Transverse colon (tissue), 4 donors: ENCODE data around the gene TRABD2B.

Experiments used
- EP300 ChIP-seq: sonication (generic); formaldehyde crosslinking; IDR thresholded peaks from one replicate; pipeline ENCODE4 v1.6.1; 2017; ENCODE audit warnings: antibody characterized with exemption, low read depth
- POLR2A ChIP-seq: fragments of 450-650 bp; IDR thresholded peaks from one replicate; pipeline ENCODE4 v1.6.1; 2016; ENCODE audit warnings: antibody characterized with exemption, mild to moderate bottlenecking, moderate library complexity
- POLR2AphosphoS5 ChIP-seq, 3 donors: sonication (generic); formaldehyde crosslinking; IDR thresholded peaks; one replicate each; pipeline ENCODE4 v1.6.1; 2016; ENCODE audit warnings: antibody characterized with exemption in 3 of 3
- TF ChIP-seq, protein P1 (sequence below), 5 experiments: fragments of 200-600 bp in 3 of 5; fragments of 450-650 bp in 2 of 5; sonication (generic) in 3 of 5; IDR thresholded peaks; 1 replicate in 2 of 5; 2 replicates in 3 of 5; pipeline ENCODE4 v1.5.1; 2016 to 2017; ENCODE audit warnings: antibody characterized with exemption in 5 of 5, inconsistent platforms in 3 of 5, mild to moderate bottlenecking in 2 of 5, moderate library complexity in 1 of 5

DNA sequence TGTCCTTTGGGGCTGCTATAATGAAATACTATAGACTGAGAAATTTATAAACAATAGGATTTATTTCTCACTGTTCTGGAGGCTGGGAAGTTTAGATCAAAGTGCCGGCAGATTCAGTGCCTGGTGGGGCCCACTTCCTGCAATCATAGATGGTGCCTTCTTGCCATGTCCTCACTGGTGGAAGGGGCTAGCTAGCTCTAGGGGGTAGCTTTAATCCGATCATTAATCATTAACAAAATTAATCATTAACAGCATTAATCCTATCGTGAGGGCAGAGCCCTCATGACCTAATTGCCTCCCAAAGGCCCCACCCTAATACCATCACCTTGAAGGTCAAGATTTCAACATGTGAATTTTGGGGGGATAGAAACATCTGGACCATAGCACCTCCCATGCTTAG lies 124.3 kb downstream of the TRABD2B start:
- TF ChIP-seq, protein P1, sequence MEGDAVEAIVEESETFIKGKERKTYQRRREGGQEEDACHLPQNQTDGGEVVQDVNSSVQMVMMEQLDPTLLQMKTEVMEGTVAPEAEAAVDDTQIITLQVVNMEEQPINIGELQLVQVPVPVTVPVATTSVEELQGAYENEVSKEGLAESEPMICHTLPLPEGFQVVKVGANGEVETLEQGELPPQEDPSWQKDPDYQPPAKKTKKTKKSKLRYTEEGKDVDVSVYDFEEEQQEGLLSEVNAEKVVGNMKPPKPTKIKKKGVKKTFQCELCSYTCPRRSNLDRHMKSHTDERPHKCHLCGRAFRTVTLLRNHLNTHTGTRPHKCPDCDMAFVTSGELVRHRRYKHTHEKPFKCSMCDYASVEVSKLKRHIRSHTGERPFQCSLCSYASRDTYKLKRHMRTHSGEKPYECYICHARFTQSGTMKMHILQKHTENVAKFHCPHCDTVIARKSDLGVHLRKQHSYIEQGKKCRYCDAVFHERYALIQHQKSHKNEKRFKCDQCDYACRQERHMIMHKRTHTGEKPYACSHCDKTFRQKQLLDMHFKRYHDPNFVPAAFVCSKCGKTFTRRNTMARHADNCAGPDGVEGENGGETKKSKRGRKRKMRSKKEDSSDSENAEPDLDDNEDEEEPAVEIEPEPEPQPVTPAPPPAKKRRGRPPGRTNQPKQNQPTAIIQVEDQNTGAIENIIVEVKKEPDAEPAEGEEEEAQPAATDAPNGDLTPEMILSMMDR (IDR thresholded peaks at IDR 0.05), result no peak
- TF ChIP-seq POLR2AphosphoS5 (IDR thresholded peaks at IDR 0.05) (no peak), POLR2A (no peak), EP300 (no peak)
